ENCODE data around the gene SSBP2. TPM values are rescaled to one million over a fixed set of nuclear protein-coding genes. Genes with fewer than 3 reads are reported as not detected.

Gene SSBP2
- total RNA-seq, 1 experiment from 2014 or later, result 5.2 TPM

- Histone ChIP-seq H3K9me2 (ENCODE audit: insufficient read depth) (no peaks in the 10 kb centered on the region), H3K9ac (ENCODE audit: low read length) (no peak overlapping the region), H3K4me1 (ENCODE audit: control insufficient read depth in 1 of 2, insufficient read depth in 2 of 2, low read length in 2 of 2) (no peaks in the 10 kb centered on the region), H3K36me3 (ENCODE audit: control insufficient read depth in 1 of 2, insufficient read depth in 2 of 2, low read length in 2 of 2) (no peaks in the 10 kb centered on the region), H3K27me3 (ENCODE audit: insufficient read depth, low read length) (no peaks in the 10 kb centered on the region), H3K4me2 (ENCODE audit: low read length) (no peak overlapping the region), H3K79me2 (ENCODE audit: insufficient read depth, low read length) (no peaks in the 10 kb centered on the region), H2AFZ (ENCODE audit: low read depth, low read length, poor library complexity, severe bottlenecking) (no peak overlapping the region), H3K27ac (ENCODE audit: low read depth, low read length) (no peak overlapping the region), H4K20me1 (ENCODE audit: insufficient read depth) (no peaks in the 10 kb centered on the region), H3K4me3 (replicated peaks in 1 of 2; ENCODE audit: low read depth in 1 of 2, low read length in 2 of 2) (no peak overlapping the region), H3K9me3 (ENCODE audit: control insufficient read depth in 1 of 2, insufficient read depth in 1 of 2, low read depth in 1 of 2, low read length in 2 of 2) (no peaks in the 10 kb centered on the region)
- TF ChIP-seq TCF7L2 (IDR thresholded peaks at IDR 0.05; ENCODE audit: borderline replicate concordance, extremely low read depth, insufficient read depth, insufficient read length) (no peak), ZBTB33 (IDR thresholded peaks at IDR 0.05; ENCODE audit: extremely low read depth, insufficient replicate concordance, low read length) (no peak), ZFX (IDR thresholded peaks at IDR 0.05) (no peak), ZNF274 (IDR thresholded peaks at IDR 0.05; ENCODE audit: low read depth, low read length) (no peak)
- ChIA-PET RAD21 (ENCODE audit: low non-redundant PET in 1 of 2, low total read pairs in 2 of 2, uncharacterized antibody in 2 of 2, unreplicated experiment in 2 of 2) (no interaction called here), CTCF (interaction anchor here (1.6 kb wide), 1 partner anchor 10 kb away, joined by 6 read pairs; no protein-coding TSS in a partner anchor), POLR2A (no interaction called here)
- ATAC-seq, result no peak
- no peak for DNase-seq (ENCODE audit: low read depth, low spot score)
- no TSS peak for BruUV-seq (replicated peaks)
- intact Hi-C loops (cut with micrococcal nuclease), result no loop called here
Observed at GRCh38 chr5:81516091-81516490, 234.8 kb downstream of the SSBP2 start.

GRCh38 chr5:81513982-81514381 lies 236.9 kb downstream of the SSBP2 start:
- H3K9me2 ChIP-seq (ENCODE audit: insufficient read depth), result no peaks in the 10 kb centered on the region
- no peaks in the 10 kb centered on the region for H3K4me1 ChIP-seq (ENCODE audit: control insufficient read depth in 1 of 2, insufficient read depth in 2 of 2, low read length in 2 of 2)
- DNase-seq (ENCODE audit: low read depth, low spot score) (no peak), ATAC-seq (peak; percentile 53)
- no peak overlapping the region for H3K27ac ChIP-seq (ENCODE audit: low read depth, low read length)
- H3K36me3 ChIP-seq (ENCODE audit: control insufficient read depth in 1 of 2, insufficient read depth in 2 of 2, low read length in 2 of 2), result no peaks in the 10 kb centered on the region
- CTCF ChIA-PET, result no interaction called here
- no peaks in the 10 kb centered on the region for H4K20me1 ChIP-seq (ENCODE audit: insufficient read depth)
- TF ChIP-seq POLR2AphosphoS5 (IDR thresholded peaks at IDR 0.05; ENCODE audit: low read depth, low read length) (no peak), CEBPB (IDR thresholded peaks at IDR 0.05; ENCODE audit: low read depth) (no peak), RAD21 (IDR thresholded peaks at IDR 0.05; ENCODE audit: low read depth) (peak; percentile 34; the same call in 1 of the 2 replicates), CTCF (IDR thresholded peaks at IDR 0.05 in 2 of 3, conservative IDR thresholded peaks at IDR 0.05 in 1 of 3; ENCODE audit: borderline replicate concordance in 1 of 3, insufficient read depth in 1 of 3, low read depth in 2 of 3, low read length in 2 of 3) (peak; percentile 20 to 46 (median 22); a peak in 3 of 6 replicates), EZH2 (IDR thresholded peaks at IDR 0.05) (no peak), SIN3A (IDR thresholded peaks at IDR 0.05; ENCODE audit: low read depth) (no peak), ZBTB33 (IDR thresholded peaks at IDR 0.05; ENCODE audit: extremely low read depth, insufficient replicate concordance, low read length) (no peak)
- RAD21 ChIA-PET (ENCODE audit: low non-redundant PET in 1 of 2, low total read pairs in 2 of 2, uncharacterized antibody in 2 of 2, unreplicated experiment in 2 of 2), result no interaction called here
- intact Hi-C loops (cut with micrococcal nuclease), result no loop called here
- no peaks in the 10 kb centered on the region for H3K27me3 ChIP-seq (ENCODE audit: insufficient read depth, low read length)
- H3K4me3 ChIP-seq (replicated peaks in 1 of 2; ENCODE audit: low read depth in 1 of 2, low read length in 2 of 2), result no peak overlapping the region
- POLR2A ChIA-PET, result no interaction called here
- no peaks in the 10 kb centered on the region for H3K79me2 ChIP-seq (ENCODE audit: insufficient read depth, low read length)
- H3K9ac ChIP-seq (ENCODE audit: low read length), result no peak overlapping the region
- H2AFZ ChIP-seq (ENCODE audit: low read depth, low read length, poor library complexity, severe bottlenecking), result peak overlapping the region; percentile 1
- no peak overlapping the region for H3K4me2 ChIP-seq (ENCODE audit: low read length)
- H3K9me3 ChIP-seq (ENCODE audit: control insufficient read depth in 1 of 2, insufficient read depth in 1 of 2, low read depth in 1 of 2, low read length in 2 of 2), result no peaks in the 10 kb centered on the region
- BruUV-seq (replicated peaks), result no TSS peak

Measured in HCT116 (cell line).